ENCODE data around the gene PRKAG1.

DNA sequence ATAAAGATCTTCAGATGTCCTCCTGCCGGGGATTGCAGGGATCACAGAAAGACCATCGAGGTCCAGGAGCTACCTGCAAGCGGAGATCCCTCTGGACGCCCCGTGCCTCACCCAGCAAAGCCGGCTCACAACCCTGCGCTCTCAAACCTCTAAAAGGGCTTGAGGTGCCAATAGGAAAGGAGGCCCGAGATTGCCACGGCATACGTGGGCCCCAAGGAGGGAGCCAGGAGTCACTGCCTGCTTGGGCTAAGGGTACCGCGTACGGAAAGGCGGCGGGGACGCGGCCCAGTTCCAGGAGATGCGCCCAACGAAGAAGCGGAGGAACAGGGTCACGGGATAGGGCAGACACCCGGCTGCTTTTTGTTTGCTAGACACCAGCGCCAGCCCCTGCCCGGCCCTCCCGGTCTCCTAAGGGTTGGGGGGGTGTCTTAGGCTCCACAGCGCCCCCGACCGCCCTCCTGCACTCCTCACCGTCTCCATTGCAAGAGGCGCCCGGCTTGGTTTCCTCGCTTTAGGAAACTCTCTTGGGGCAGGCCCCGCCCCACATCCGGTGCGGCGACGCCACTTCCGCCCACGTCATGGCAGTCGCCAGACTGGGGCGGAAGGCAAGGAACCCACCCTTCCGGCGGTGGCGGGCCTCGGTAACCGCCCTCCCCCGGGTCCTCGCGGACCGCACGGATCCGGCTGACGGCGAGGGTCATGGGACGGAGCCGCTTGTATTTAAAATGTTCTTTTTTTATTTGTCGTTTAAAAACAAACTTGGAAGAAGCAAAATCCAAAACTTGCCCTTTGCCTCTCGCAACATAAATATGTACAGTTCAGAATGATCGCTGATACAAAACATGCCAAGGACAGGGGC is at the start of gene PRKAG1:
- peak; percentile 87; the same call in 1 of the 2 replicates for TF ChIP-seq ZFP37 (tag by site-specific recombination; IDR thresholded peaks at IDR 0.05)
- TF ChIP-seq, protein P1, sequence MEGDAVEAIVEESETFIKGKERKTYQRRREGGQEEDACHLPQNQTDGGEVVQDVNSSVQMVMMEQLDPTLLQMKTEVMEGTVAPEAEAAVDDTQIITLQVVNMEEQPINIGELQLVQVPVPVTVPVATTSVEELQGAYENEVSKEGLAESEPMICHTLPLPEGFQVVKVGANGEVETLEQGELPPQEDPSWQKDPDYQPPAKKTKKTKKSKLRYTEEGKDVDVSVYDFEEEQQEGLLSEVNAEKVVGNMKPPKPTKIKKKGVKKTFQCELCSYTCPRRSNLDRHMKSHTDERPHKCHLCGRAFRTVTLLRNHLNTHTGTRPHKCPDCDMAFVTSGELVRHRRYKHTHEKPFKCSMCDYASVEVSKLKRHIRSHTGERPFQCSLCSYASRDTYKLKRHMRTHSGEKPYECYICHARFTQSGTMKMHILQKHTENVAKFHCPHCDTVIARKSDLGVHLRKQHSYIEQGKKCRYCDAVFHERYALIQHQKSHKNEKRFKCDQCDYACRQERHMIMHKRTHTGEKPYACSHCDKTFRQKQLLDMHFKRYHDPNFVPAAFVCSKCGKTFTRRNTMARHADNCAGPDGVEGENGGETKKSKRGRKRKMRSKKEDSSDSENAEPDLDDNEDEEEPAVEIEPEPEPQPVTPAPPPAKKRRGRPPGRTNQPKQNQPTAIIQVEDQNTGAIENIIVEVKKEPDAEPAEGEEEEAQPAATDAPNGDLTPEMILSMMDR (tag by site-specific recombination; IDR thresholded peaks at IDR 0.05) = peak; percentile 91
- TF ChIP-seq ZNF10 (tag by site-specific recombination; IDR thresholded peaks at IDR 0.05) = no peak
- TF ChIP-seq ZNF510 (tag by site-specific recombination; IDR thresholded peaks at IDR 0.05; ENCODE audit: insufficient replicate concordance) = no peak
- no peak for TF ChIP-seq ZNF366 (tag by site-specific recombination; conservative IDR thresholded peaks at IDR 0.05)
- no peak for TF ChIP-seq HOXA7 (CRISPR knock-in tag; IDR thresholded peaks at IDR 0.05; ENCODE audit: borderline replicate concordance)
- TF ChIP-seq SETDB1 (IDR thresholded peaks at IDR 0.05; ENCODE audit: insufficient read length, low read length) = no peak
- TF ChIP-seq ZNF544 (tag by site-specific recombination; IDR thresholded peaks at IDR 0.05) = no peak
- no peak for TF ChIP-seq TCF7L2 (IDR thresholded peaks at IDR 0.05; ENCODE audit: borderline replicate concordance, low read depth, low read length)
- peak; percentile 69 for TF ChIP-seq YY1 (tag by site-specific recombination; IDR thresholded peaks at IDR 0.05)
- TF ChIP-seq ZBTB21 (tag by site-specific recombination; IDR thresholded peaks at IDR 0.05) = peak; percentile 98
- TF ChIP-seq, protein P2, sequence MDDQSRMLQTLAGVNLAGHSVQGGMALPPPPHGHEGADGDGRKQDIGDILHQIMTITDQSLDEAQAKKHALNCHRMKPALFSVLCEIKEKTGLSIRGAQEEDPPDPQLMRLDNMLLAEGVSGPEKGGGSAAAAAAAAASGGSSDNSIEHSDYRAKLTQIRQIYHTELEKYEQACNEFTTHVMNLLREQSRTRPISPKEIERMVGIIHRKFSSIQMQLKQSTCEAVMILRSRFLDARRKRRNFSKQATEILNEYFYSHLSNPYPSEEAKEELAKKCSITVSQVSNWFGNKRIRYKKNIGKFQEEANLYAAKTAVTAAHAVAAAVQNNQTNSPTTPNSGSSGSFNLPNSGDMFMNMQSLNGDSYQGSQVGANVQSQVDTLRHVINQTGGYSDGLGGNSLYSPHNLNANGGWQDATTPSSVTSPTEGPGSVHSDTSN (CRISPR knock-in tag; IDR thresholded peaks at IDR 0.05) = no peak
- no peak for TF ChIP-seq ZNF239 (tag by site-specific recombination; IDR thresholded peaks at IDR 0.05)

Data from HEK293 (cell line).